HCT116 (cell line): ENCODE results near the gene ARF5. TPM values are rescaled to one million over a fixed set of nuclear protein-coding genes. Genes with fewer than 3 reads are reported as not detected.

Source experiments
- ATAC-seq: fragments of 200-7000 bp; cut with Tn5 transposase; 2 replicates; pipeline ENCODE4 v1.9.1; 2020; ENCODE audit warnings: mild to moderate bottlenecking, moderate library complexity
- BruUV-seq: library from RNA; stranded (reverse); fragments of 400-500 nt; replicated peaks from 2 replicates; lab custom pipeline; 2021; lab: Mats Ljungman, UMichigan
- CTCF ChIA-PET: fragments of 300-600 bp; sonication (Branson Sonifier 250); formaldehyde crosslinking; loops from one replicate; lab custom pipeline; 2021; ENCODE audit warnings: antibody characterized with exemption; lab: Charles Lee
- POLR2A ChIA-PET: fragments of 300-600, 350-600 bp; sonication (Branson Sonifier 250); formaldehyde crosslinking; loops from one replicate; lab custom pipeline; 2021; ENCODE audit warnings: antibody characterized with exemption; lab: Charles Lee
- RAD21 ChIA-PET, 2 experiments: fragments of 300-600 bp; sonication (Branson Sonifier 250); formaldehyde crosslinking; loops; one replicate each; lab custom pipeline; 2023; ENCODE audit warnings: low total read pairs in 2 of 2; ENCODE audit not compliant: uncharacterized antibody in 2 of 2, unreplicated experiment in 2 of 2, low non-redundant PET in 1 of 2; lab: Charles Lee
- DNase-seq: peaks from one replicate; pipeline ENCODE4 v3.0.0-alpha.2; 2010; ENCODE audit warnings: low read depth, low spot score
- H2AFZ ChIP-seq: fragments of 200-600 bp; shearing (Covaris generic), sonication (generic); 2 replicates; pipeline ENCODE4 v1.6.1; 2017; ENCODE audit warnings: low read depth, mixed run types, mixed read lengths, antibody characterized with exemption, low read length; ENCODE audit not compliant: poor library complexity, severe bottlenecking
- H3K27ac ChIP-seq: 2 replicates; pipeline ENCODE4 v1.5.1; 2012; ENCODE audit warnings: low read depth, low read length
- H3K27me3 ChIP-seq: fragments of 200-600 bp; sonication (generic); 2 replicates; pipeline ENCODE4 v1.6.1; 2016; ENCODE audit warnings: mixed run types, low read length, mixed read lengths; ENCODE audit not compliant: insufficient read depth
- H3K36me3 ChIP-seq, 2 experiments: fragments of 200-500 bp in 1 of 2; fragments of 200-600 bp in 1 of 2; sonication (Bioruptor generic) in 1 of 2; sonication (generic) in 1 of 2; 2 replicates each; pipeline versions ENCODE4 v1.5.1 to v1.6.1; 2014 to 2016; ENCODE audit warnings: low read length in 2 of 2, inconsistent platforms in 1 of 2, mixed read lengths in 1 of 2, mixed run types in 1 of 2; ENCODE audit not compliant: insufficient read depth in 2 of 2, control insufficient read depth in 1 of 2
- H3K4me1 ChIP-seq, 2 experiments: fragments of 200-600 bp in 1 of 2; sonication (generic) in 1 of 2; 2 replicates each; pipeline versions ENCODE4 v1.5.1 to v1.6.1; 2012 to 2017; ENCODE audit warnings: low read length in 2 of 2, inconsistent platforms in 1 of 2, mild to moderate bottlenecking in 1 of 2, mixed read lengths in 1 of 2, mixed run types in 1 of 2, moderate library complexity in 1 of 2; ENCODE audit not compliant: insufficient read depth in 2 of 2, control insufficient read depth in 1 of 2
- H3K4me2 ChIP-seq: fragments of 200-600 bp; sonication (generic); 2 replicates; pipeline ENCODE4 v1.6.1; 2017; ENCODE audit warnings: mixed run types, low read length, mixed read lengths
- H3K4me3 ChIP-seq, 2 experiments: fragments of 200-600 bp in 1 of 2; sonication (generic) in 1 of 2; replicated peaks in 1 of 2; 2 replicates each; pipeline ENCODE4 v1.5.1; 2011 to 2016; ENCODE audit warnings: low read length in 2 of 2, control low read depth in 1 of 2, low read depth in 1 of 2, mild to moderate bottlenecking in 1 of 2, mixed read lengths in 1 of 2, mixed run types in 1 of 2
- H3K79me2 ChIP-seq: fragments of 200-600 bp; sonication (generic); 2 replicates; pipeline ENCODE4 v1.6.1; 2017; ENCODE audit warnings: mild to moderate bottlenecking, mixed run types, low read length, moderate library complexity, mixed read lengths; ENCODE audit not compliant: insufficient read depth
- H3K9ac ChIP-seq: fragments of 200-600 bp; sonication (generic); 2 replicates; pipeline ENCODE4 v1.6.1; 2016; ENCODE audit warnings: low read length, mixed read lengths
- H3K9me2 ChIP-seq: fragments of 200-600 bp; sonication (generic), shearing (Covaris generic); 2 replicates; pipeline ENCODE4 v1.6.1; 2017; ENCODE audit warnings: mixed run types, mild to moderate bottlenecking, moderate library complexity; ENCODE audit not compliant: insufficient read depth
- H3K9me3 ChIP-seq, 2 experiments: fragments of 200-500 bp in 1 of 2; fragments of 200-600 bp in 1 of 2; sonication (Bioruptor generic) in 1 of 2; sonication (generic) in 1 of 2; 2 replicates each; pipeline ENCODE4 v1.6.1; 2014 to 2017; ENCODE audit warnings: low read length in 2 of 2, mixed read lengths in 2 of 2, inconsistent platforms in 1 of 2, low read depth in 1 of 2, mild to moderate bottlenecking in 1 of 2, mixed run types in 1 of 2, moderate library complexity in 1 of 2; ENCODE audit not compliant: control insufficient read depth in 1 of 2, insufficient read depth in 1 of 2
- H4K20me1 ChIP-seq: fragments of 200-600 bp; sonication (generic), shearing (Covaris generic); 2 replicates; pipeline ENCODE4 v1.6.1; 2017; ENCODE audit warnings: mixed run types, mild to moderate bottlenecking, moderate library complexity; ENCODE audit not compliant: insufficient read depth
- ATF3 ChIP-seq: IDR thresholded peaks from 2 replicates; pipeline ENCODE4 v1.6.1; 2012
- CBX3 ChIP-seq: IDR thresholded peaks from 2 replicates; pipeline ENCODE4 v1.6.1; 2012; ENCODE audit warnings: low read depth
- CEBPB ChIP-seq: IDR thresholded peaks from 2 replicates; pipeline ENCODE4 v1.6.1; 2012; ENCODE audit warnings: low read depth
- EGR1 ChIP-seq: IDR thresholded peaks from 2 replicates; pipeline ENCODE4 v1.6.1; 2012; ENCODE audit warnings: low read depth
- JUND ChIP-seq: IDR thresholded peaks from 2 replicates; pipeline ENCODE4 v1.6.1; 2012
- POLR2AphosphoS5 ChIP-seq: IDR thresholded peaks from 2 replicates; pipeline ENCODE4 v1.6.1; 2011; ENCODE audit warnings: mild to moderate bottlenecking, low read depth, low read length, moderate library complexity
- RAD21 ChIP-seq: IDR thresholded peaks from 2 replicates; pipeline ENCODE4 v1.6.1; 2012; ENCODE audit warnings: low read depth, mild to moderate bottlenecking
- SIN3A ChIP-seq: IDR thresholded peaks from 2 replicates; pipeline ENCODE4 v1.6.1; 2012; ENCODE audit warnings: low read depth
- SRF ChIP-seq: IDR thresholded peaks from 2 replicates; pipeline ENCODE4 v1.6.1; 2012; ENCODE audit warnings: low read depth
- ZNF274 ChIP-seq: fragments of 200-500 bp; sonication (Bioruptor generic); IDR thresholded peaks from 2 replicates; pipeline ENCODE4 v1.6.1; 2014; ENCODE audit warnings: mild to moderate bottlenecking, low read depth, low read length, inconsistent platforms
- intact Hi-C: fragments of 100-400 bp; cut with micrococcal nuclease; formaldehyde crosslinking; loops from 2 replicates; pipeline ENCODE4 v1.10.0; 2022
- total RNA-seq: library from RNA; stranded (reverse); gene quantifications from one replicate; pipeline ENCODE4 v1.2.1, GENCODE V29; 2021; ENCODE audit not compliant: unreplicated experiment
- TF ChIP-seq, protein P1 (sequence below): IDR thresholded peaks from 2 replicates; pipeline ENCODE4 v1.6.1; 2012; ENCODE audit warnings: low read depth

The ARF5 gene
- total RNA-seq, 1 experiment from 2014 or later: 204 TPM

DNA sequence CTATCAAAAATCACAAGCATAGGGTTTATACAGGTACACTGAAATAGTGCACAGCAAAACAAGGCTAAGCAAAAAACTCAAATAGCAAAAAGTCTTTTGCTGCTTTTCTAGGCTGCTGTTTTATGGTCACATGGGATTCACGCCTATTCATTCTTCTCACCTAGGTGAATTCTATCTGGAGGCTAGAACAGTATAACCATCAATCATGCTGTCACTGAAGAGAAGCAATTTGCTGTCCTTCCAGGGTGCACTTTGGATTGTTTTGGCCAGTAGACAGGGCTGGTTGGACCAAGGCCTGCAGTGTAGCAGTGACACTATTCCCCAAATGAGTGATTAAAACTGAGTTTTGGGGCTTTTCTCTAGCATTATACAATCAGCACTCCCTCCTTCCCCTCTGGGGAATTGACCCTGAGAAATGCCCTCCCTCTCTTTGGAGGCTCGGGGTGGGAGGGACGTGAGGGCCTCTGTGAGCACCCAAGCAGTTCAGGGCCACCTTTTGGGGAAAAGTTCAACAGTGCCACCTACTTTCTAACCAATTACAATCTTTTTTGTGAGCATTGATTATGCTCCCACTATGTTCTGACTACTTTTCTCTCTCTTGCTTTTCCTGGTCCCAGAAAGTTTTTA is 47.6 kb downstream of the ARF5 start:
- no peaks in the 10 kb centered on the region for H3K36me3 ChIP-seq
- DNase-seq: no peak
- no peak overlapping the region for H3K9ac ChIP-seq
- BruUV-seq: no TSS peak
- no peak overlapping the region for H3K4me2 ChIP-seq
- RAD21 ChIA-PET: no interaction called here
- no peak overlapping the region for H3K27ac ChIP-seq
- CTCF ChIA-PET: no interaction called here
- H2AFZ ChIP-seq: no peak overlapping the region
- H3K9me3 ChIP-seq: no peaks in the 10 kb centered on the region
- no peaks in the 10 kb centered on the region for H3K27me3 ChIP-seq
- no peaks in the 10 kb centered on the region for H4K20me1 ChIP-seq
- no peaks in the 10 kb centered on the region for H3K9me2 ChIP-seq
- H3K4me3 ChIP-seq: no peak overlapping the region
- no peaks in the 10 kb centered on the region for H3K79me2 ChIP-seq
- no peak for ATAC-seq
- intact Hi-C loops: no loop called here
- no peak for TF ChIP-seq CBX3
- no peak for TF ChIP-seq ATF3
- POLR2A ChIA-PET: no interaction called here
- H3K4me1 ChIP-seq: peaks cover 0 to 8% of the 10 kb centered on the region in 2 experiments; a peak in 2 of 4 replicates

- no peaks in the 10 kb centered on the region for H4K20me1 ChIP-seq
- CTCF ChIA-PET: interaction anchor here (4.3 kb wide), 1 partner anchor 9 kb away, joined by 17 read pairs; no protein-coding TSS in a partner anchor
- H3K9me2 ChIP-seq: no peaks in the 10 kb centered on the region
- intact Hi-C loops: no loop called here
- BruUV-seq: no TSS peak
- H3K9me3 ChIP-seq: no peaks in the 10 kb centered on the region
- H3K27ac ChIP-seq: no peak overlapping the region
- ATAC-seq (no peak), DNase-seq (no peak)
- POLR2A ChIA-PET: no interaction called here
- peak overlapping the region; percentile 14 for H2AFZ ChIP-seq
- no peak for TF ChIP-seq ZNF274
- no peak for TF ChIP-seq POLR2AphosphoS5
- TF ChIP-seq SIN3A: no peak
- no peak for TF ChIP-seq RAD21
- no peak for TF ChIP-seq EGR1
- TF ChIP-seq, protein P1, sequence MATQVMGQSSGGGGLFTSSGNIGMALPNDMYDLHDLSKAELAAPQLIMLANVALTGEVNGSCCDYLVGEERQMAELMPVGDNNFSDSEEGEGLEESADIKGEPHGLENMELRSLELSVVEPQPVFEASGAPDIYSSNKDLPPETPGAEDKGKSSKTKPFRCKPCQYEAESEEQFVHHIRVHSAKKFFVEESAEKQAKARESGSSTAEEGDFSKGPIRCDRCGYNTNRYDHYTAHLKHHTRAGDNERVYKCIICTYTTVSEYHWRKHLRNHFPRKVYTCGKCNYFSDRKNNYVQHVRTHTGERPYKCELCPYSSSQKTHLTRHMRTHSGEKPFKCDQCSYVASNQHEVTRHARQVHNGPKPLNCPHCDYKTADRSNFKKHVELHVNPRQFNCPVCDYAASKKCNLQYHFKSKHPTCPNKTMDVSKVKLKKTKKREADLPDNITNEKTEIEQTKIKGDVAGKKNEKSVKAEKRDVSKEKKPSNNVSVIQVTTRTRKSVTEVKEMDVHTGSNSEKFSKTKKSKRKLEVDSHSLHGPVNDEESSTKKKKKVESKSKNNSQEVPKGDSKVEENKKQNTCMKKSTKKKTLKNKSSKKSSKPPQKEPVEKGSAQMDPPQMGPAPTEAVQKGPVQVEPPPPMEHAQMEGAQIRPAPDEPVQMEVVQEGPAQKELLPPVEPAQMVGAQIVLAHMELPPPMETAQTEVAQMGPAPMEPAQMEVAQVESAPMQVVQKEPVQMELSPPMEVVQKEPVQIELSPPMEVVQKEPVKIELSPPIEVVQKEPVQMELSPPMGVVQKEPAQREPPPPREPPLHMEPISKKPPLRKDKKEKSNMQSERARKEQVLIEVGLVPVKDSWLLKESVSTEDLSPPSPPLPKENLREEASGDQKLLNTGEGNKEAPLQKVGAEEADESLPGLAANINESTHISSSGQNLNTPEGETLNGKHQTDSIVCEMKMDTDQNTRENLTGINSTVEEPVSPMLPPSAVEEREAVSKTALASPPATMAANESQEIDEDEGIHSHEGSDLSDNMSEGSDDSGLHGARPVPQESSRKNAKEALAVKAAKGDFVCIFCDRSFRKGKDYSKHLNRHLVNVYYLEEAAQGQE: no peak
- TF ChIP-seq CEBPB: no peak
- no peak for TF ChIP-seq JUND
- TF ChIP-seq SRF: no peak
- no peak for TF ChIP-seq CBX3
- TF ChIP-seq, all 23 proteins: peak for 0
- H3K27me3 ChIP-seq: no peaks in the 10 kb centered on the region
- H3K4me1 ChIP-seq: peaks cover 0 to 8% of the 10 kb centered on the region in 2 experiments; a peak in 2 of 4 replicates
- no peaks in the 10 kb centered on the region for H3K79me2 ChIP-seq
- H3K9ac ChIP-seq: no peak overlapping the region
- no peak overlapping the region for H3K4me2 ChIP-seq
- H3K36me3 ChIP-seq: no peaks in the 10 kb centered on the region
- H3K4me3 ChIP-seq: no peak overlapping the region
- RAD21 ChIA-PET: no interaction called here
Measured at GRCh38 chr7:127638197-127638596, 50.0 kb downstream of the ARF5 start.
